Choroid plexus epithelial cell (primary cell): ENCODE results near the gene ST3GAL3.

Experiments used
- DNase-seq: peaks from one replicate; pipeline ENCODE4 v3.0.0-alpha.2; 2010; ENCODE audit warnings: low read depth
- H3K4me3 ChIP-seq: 2 replicates; pipeline ENCODE4 v1.5.1; 2011; ENCODE audit warnings: low read depth, mild to moderate bottlenecking, control low read depth, low read length, moderate library complexity
- TF ChIP-seq, protein P1 (sequence below): conservative IDR thresholded peaks from 2 replicates; pipeline ENCODE4 v1.5.1; 2011; ENCODE audit warnings: low read depth, mild to moderate bottlenecking, control low read depth, inconsistent platforms, low read length, moderate library complexity

Gene ST3GAL3

DNA sequence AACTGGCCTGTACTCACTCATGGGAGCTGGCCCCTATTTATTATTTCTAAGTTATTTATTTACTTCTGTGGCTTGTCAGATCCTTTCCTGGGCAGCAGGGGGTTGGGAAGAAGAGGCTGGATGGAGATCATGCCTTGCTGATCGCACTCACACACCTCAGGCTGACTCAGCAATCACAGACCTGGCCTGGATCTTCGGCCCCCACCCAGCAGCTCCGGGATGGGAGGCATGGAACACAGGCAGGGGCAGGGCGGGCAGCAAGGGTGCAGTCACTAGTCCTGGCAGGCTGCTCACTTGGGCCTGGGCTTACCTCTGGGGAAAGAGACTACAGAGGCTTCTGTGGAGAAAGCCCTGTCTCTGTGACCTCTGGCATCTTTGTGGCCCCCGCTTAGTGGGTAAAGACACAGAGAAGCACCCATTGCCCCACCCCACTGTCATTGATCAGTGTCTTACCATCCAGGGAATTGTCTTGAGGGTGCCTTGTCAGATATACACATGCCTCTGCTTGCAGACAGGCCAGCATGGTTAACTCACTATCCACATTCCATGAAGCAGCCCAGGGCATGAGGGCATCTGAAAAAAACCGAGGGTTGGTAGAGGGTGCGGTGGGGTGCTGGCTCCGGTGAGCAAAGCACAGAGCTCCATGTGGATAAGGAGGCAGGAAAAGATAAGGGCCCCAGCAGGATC is 230.0 kb downstream of the ST3GAL3 start:
- no peak overlapping the region for H3K4me3 ChIP-seq
- TF ChIP-seq, protein P1, sequence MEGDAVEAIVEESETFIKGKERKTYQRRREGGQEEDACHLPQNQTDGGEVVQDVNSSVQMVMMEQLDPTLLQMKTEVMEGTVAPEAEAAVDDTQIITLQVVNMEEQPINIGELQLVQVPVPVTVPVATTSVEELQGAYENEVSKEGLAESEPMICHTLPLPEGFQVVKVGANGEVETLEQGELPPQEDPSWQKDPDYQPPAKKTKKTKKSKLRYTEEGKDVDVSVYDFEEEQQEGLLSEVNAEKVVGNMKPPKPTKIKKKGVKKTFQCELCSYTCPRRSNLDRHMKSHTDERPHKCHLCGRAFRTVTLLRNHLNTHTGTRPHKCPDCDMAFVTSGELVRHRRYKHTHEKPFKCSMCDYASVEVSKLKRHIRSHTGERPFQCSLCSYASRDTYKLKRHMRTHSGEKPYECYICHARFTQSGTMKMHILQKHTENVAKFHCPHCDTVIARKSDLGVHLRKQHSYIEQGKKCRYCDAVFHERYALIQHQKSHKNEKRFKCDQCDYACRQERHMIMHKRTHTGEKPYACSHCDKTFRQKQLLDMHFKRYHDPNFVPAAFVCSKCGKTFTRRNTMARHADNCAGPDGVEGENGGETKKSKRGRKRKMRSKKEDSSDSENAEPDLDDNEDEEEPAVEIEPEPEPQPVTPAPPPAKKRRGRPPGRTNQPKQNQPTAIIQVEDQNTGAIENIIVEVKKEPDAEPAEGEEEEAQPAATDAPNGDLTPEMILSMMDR: no peak
- DNase-seq: no peak

DNA sequence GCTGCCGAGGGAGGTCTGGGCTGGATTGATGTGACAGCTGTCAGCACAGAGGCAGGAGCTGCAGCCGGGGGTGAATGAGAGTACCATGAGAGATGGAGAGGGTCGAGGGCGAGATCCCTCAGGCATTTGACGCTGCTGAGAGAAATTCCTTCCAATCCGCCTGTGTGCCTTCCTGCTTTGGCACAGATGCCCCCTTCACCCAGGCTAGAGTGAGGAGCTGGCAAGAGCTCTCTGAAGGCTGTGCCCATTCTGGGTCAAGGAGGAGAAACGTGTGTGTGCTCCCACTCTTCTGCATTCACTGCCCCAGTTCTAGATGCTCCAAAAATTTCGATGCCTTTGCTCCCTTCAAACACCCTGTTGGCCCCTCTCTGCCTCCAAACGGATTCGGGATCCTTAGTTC is 231.0 kb downstream of the ST3GAL3 start:
- no peak overlapping the region for H3K4me3 ChIP-seq
- TF ChIP-seq, protein P1: no peak

DNA sequence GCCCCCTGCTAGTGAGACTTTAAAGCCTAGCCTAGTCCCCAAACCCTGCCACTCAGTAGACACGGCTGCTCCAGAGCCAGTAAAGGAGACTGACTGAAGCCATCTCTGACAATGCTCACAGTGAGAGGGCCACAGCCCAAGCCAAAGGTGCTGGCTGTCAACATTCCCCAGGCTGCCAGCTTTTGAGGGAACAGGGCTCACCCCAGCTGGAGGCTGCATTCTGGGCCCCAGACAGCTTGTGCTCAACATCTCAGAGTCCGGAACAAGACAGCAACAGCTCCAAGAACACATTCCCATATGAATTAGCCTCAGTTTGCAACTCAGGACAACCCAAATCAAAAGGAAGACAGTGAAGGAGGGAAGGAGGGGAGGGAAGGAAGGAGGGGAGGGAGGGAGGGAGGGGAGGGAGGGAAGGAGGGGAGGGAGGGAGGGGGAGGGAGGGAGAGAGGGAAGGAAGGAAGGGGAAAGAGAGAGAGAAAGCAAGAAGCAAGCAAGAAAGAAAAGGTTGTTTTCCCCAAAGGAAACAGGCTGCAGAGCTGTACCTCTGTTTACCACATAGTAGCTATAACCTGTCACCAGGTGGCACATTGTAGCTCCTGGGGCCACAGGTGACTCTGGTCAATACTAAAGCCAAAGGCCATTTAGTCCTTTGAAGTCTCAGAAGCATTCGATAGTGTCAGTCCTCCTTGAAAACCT is 231.7 kb downstream of the ST3GAL3 start:
- no peak overlapping the region for H3K4me3 ChIP-seq
- TF ChIP-seq, protein P1: no peak
- no peak for DNase-seq

More for the DNA sequence above, 231.0 kb downstream of the ST3GAL3 start:
- no peak for DNase-seq

DNA sequence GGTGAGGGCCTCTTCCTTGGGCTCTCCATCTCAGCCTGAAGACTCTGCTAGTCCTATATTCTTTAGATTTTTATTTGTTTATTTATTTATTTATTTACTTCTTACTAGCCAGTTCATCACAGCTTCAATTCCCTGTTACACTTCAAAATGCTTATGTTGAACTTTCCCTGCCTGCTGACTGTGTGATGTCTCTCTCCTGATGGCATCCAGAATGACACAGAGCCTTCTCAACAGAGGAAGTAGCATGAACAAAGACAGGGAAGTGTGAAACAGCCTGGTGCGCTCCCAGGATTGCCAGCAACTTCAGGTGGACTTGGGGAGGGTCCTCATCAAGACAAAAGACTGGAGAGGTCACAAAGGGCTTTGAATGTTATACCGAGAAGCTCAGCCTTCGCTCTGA is 235.1 kb downstream of the ST3GAL3 start:
- TF ChIP-seq, protein P1: no peak
- H3K4me3 ChIP-seq: no peak overlapping the region
- no peak for DNase-seq

DNA sequence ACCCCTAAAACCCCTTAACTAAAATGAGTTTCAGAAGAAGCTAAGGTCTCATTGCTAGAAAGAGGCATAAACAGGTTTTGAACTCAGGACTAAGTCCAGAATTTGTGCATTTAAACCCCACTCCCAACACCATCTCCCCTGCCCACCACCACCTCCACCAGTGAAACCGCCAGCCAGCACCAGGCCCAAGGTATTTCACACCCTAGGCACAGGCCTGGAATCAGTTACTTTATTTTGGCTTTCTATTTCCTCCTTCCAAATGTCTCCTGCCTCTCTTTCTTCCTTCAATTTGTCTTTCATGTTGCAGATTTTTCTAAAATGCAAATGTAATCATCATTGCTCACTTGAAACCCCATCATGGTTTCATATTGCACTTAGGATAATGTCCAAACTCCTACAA is 237.5 kb downstream of the ST3GAL3 start:
- TF ChIP-seq, protein P1: no peak
- H3K4me3 ChIP-seq: no peak overlapping the region
- no peak for DNase-seq

DNA sequence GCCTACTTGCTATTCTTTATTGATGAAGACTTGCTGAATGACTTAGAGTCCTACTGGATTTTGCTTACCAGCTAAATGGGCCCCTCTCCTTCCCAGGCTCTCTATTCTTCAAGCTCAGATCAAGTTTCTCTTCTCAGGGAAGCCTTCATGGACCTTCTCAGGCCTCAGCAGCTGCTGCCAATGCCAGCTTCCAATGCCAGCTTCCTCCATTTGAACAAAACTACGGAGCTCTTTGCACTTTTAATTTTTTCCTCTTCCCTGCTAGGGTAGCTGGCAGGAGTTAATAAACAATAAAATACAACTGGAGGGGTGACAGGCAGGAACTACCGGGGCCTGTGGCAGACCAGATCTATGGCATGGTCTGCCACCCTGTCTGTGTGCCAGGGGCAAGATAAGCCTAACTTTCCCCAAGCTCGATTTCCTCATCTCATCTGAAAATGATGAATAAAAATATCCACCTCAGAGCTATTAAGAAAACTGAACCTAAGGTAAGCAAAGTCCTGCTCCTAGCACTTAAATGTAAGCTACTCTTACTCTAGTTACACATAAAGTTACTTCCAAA is 238.4 kb downstream of the ST3GAL3 start:
- DNase-seq: no peak
- H3K4me3 ChIP-seq: peak overlapping the region; percentile 96
- TF ChIP-seq, protein P1: no peak
